B cell (primary cell): ENCODE data around the gene SHQ1. TPM values are rescaled to one million over a fixed set of nuclear protein-coding genes. Genes with fewer than 3 reads are reported as not detected.

ENCODE experiments used
- ATAC-seq: fragments of 200-7000 bp; cut with Tn5 transposase; one replicate; pipeline ENCODE4 v1.10.0; 2021; ENCODE audit warnings: low read depth, mild to moderate bottlenecking, moderate number of reproducible peaks, moderate library complexity
- CTCF ChIA-PET: fragments of 350-600 bp; sonication (Branson Sonifier 250); formaldehyde crosslinking; loops from one replicate; lab custom pipeline; 2021; ENCODE audit warnings: antibody characterized with exemption, inconsistent platforms; lab: Charles Lee
- POLR2A ChIA-PET: fragments of 350-600 bp; sonication (Branson Sonifier 250); formaldehyde crosslinking; loops from one replicate; lab custom pipeline; 2021; ENCODE audit warnings: antibody characterized with exemption; lab: Charles Lee
- DNase-seq: peaks from one replicate; pipeline ENCODE4 v3.0.0; 2013
- H2AFZ ChIP-seq: 2 replicates; pipeline ENCODE4 v1.6.1; 2012; ENCODE audit warnings: mild to moderate bottlenecking, low read depth, low read length; ENCODE audit not compliant: insufficient read depth, poor library complexity, severe bottlenecking
- H3K27ac ChIP-seq, 2 donors: 1 replicate in 1 of 2; 2 replicates in 1 of 2; pipeline ENCODE4 v1.5.1; 2012 to 2013; ENCODE audit warnings: low read length in 2 of 2, mild to moderate bottlenecking in 2 of 2, moderate library complexity in 1 of 2
- H3K27me3 ChIP-seq, 4 experiments: fragments of 200-600 bp in 1 of 4; sonication (generic) in 1 of 4; replicated peaks in 1 of 4; 1 replicate in 2 of 4; 2 replicates in 2 of 4; pipeline versions ENCODE4 v1.6.1 to v1.7.0; 2013 to 2016; ENCODE audit warnings: low read length in 3 of 4, mild to moderate bottlenecking in 2 of 4, mixed read lengths in 1 of 4, moderate library complexity in 1 of 4; ENCODE audit not compliant: insufficient read depth in 4 of 4, control insufficient read depth in 3 of 4; ENCODE audit errors: control extremely low read depth in 1 of 4
- H3K36me3 ChIP-seq, 2 experiments: replicated peaks in 1 of 2; 1 replicate in 1 of 2; 2 replicates in 1 of 2; pipeline versions ENCODE4 v1.6.1 to v1.7.1; 2013; ENCODE audit warnings: low read length in 1 of 2; ENCODE audit not compliant: insufficient read depth in 2 of 2, control insufficient read depth in 1 of 2; ENCODE audit errors: control extremely low read depth in 1 of 2, extremely low read depth in 1 of 2
- H3K4me1 ChIP-seq, 2 donors: fragments of 200-600 bp in 1 of 2; sonication (generic) in 1 of 2; 1 replicate in 1 of 2; 2 replicates in 1 of 2; pipeline versions ENCODE4 v1.5.1 to v1.6.1; 2013 to 2017; ENCODE audit warnings: low read length in 2 of 2; ENCODE audit not compliant: control insufficient read depth in 2 of 2, insufficient read depth in 2 of 2
- H3K4me2 ChIP-seq: replicated peaks from 2 replicates; pipeline ENCODE3; 2012; ENCODE audit warnings: mild to moderate bottlenecking, low read depth, low read length; ENCODE audit not compliant: poor library complexity, severe bottlenecking
- H3K4me3 ChIP-seq, 5 experiments: fragments of 200-600 bp in 1 of 5; sonication (generic) in 1 of 5; 1 replicate in 3 of 5; 2 replicates in 2 of 5; pipeline versions ENCODE4 v1.5.1 to v1.7.0; 2011 to 2016; ENCODE audit warnings: low read length in 4 of 5, mild to moderate bottlenecking in 4 of 5, low read depth in 2 of 5, control low read depth in 1 of 5, moderate library complexity in 1 of 5; ENCODE audit not compliant: insufficient read depth in 1 of 5; ENCODE audit errors: control extremely low read depth in 1 of 5, extremely low read depth in 1 of 5
- H3K79me2 ChIP-seq: fragments of 200-600 bp; sonication (generic); one replicate; pipeline ENCODE4 v1.6.0; 2016; ENCODE audit warnings: low read length; ENCODE audit not compliant: control insufficient read depth, insufficient read depth
- H3K9ac ChIP-seq: fragments of 200-600 bp; sonication (generic); 2 replicates; pipeline ENCODE4 v1.6.1; 2017; ENCODE audit warnings: mild to moderate bottlenecking, low read length, moderate library complexity
- H3K9me3 ChIP-seq, 3 donors: one replicate each; pipeline versions ENCODE4 v1.6.1 to v1.7.1; 2013; ENCODE audit warnings: low read length in 2 of 3; ENCODE audit not compliant: control insufficient read depth in 2 of 3, insufficient read depth in 1 of 3; ENCODE audit errors: control extremely low read depth in 1 of 3
- H4K20me1 ChIP-seq: 2 replicates; pipeline ENCODE4 v1.6.0; 2012; ENCODE audit warnings: mild to moderate bottlenecking, low read length; ENCODE audit not compliant: insufficient read depth, control insufficient read depth, poor library complexity, severe bottlenecking
- H3K27ac Mint-ChIP-seq: one replicate; pipeline ENCODE4 v1.8.0; 2021; ENCODE audit warnings: mixed read lengths
- H3K27me3 Mint-ChIP-seq: one replicate; pipeline ENCODE4 v1.8.0; 2021; ENCODE audit warnings: mixed read lengths
- H3K4me1 Mint-ChIP-seq: one replicate; pipeline ENCODE4 v1.8.0; 2021; ENCODE audit warnings: mixed read lengths
- H3K4me3 Mint-ChIP-seq: one replicate; pipeline ENCODE4 v1.8.0; 2021; ENCODE audit warnings: mixed read lengths
- H3K9me3 Mint-ChIP-seq: one replicate; pipeline ENCODE4 v1.8.0; 2022; ENCODE audit warnings: mixed read lengths; ENCODE audit not compliant: insufficient read depth
- EZH2 ChIP-seq: IDR thresholded peaks from 2 replicates; pipeline ENCODE4 v1.6.1; 2012; ENCODE audit warnings: borderline replicate concordance, low read depth, mild to moderate bottlenecking, moderate library complexity, low read length; ENCODE audit not compliant: insufficient read depth, poor library complexity, severe bottlenecking
- WGBS: methylation state at CpG from one replicate; pipeline ENCODE4 v1.1.5; 2013; ENCODE audit warnings: missing lambda C conversion rate; ENCODE audit not compliant: insufficient coverage; 5-methylcytosine and 5-hydroxymethylcytosine counted together
- intact Hi-C: fragments of 100-400 bp; cut with micrococcal nuclease; formaldehyde crosslinking; loops from one replicate; pipeline ENCODE4 v1.10.0; 2022
- polyA plus RNA-seq: library from polyadenylated mRNA; depleted of rRNA; stranded (reverse); fragments of >200 nt; gene quantifications from 2 replicates; pipeline ENCODE4 v1.2.3, GENCODE V29; 2012
- total RNA-seq, 2 donors: library from RNA; stranded (reverse); fragments of 120-200 nt in 1 of 2; gene quantifications; 1 replicate in 1 of 2; 2 replicates in 1 of 2; pipeline versions ENCODE4 v1.2.3 to v1.2.4, GENCODE V29; 2013 to 2022
- TF ChIP-seq, protein P1 (sequence below): fragments of 200-600 bp; IDR thresholded peaks from one replicate; pipeline ENCODE4 v1.8.0; 2022; ENCODE audit warnings: antibody characterized with exemption, mild to moderate bottlenecking

Gene SHQ1
- total and polyA plus RNA-seq, 2 donors (not counting 1 experiment from before 2014, with no cell fraction given): 3.6 to 32.0 TPM

DNA sequence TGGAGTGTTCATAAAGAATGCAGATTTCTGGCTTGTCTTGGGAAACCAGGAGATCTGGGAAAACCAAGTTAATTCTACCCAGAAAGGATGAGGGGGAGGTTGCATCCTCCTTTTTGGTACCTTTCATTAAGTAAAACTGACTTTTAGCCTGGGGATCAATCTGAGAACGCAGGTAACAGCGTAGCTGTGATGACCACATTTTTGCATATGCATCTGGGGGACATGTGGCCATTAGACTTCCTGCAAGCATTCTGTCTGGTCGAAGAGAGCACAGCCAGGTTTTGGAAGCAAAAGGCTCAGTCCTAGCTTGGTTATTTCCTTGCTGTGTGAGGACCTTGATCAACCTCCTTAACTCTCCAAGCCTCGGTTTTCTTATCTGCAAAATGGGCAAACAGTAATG lies 145.2 kb downstream of the SHQ1 start:
- ATAC-seq (no peak), DNase-seq (no peak)
- Histone ChIP-seq H3K4me1 (no peaks in the 10 kb centered on the region), H3K36me3 (no peaks in the 10 kb centered on the region), H4K20me1 (no peaks in the 10 kb centered on the region), H3K27ac (no peak overlapping the region), H3K4me3 (no peak overlapping the region), H3K27me3 (peaks cover 0 to 4% (median 0%) of the 10 kb centered on the region in 4 experiments), H3K4me2 (no peak overlapping the region), H2AFZ (no peak overlapping the region), H3K79me2 (no peaks in the 10 kb centered on the region), H3K9ac (no peak overlapping the region), H3K9me3 (no peaks in the 10 kb centered on the region)
- WGBS: 67% methylated on average over 3 of the region's 4 CpGs
- Mint-ChIP-seq H3K9me3 (no peaks in the 10 kb centered on the region), H3K27me3 (peaks cover 13% of the 10 kb centered on the region), H3K4me1 (no peaks in the 10 kb centered on the region), H3K27ac (no peak overlapping the region), H3K4me3 (no peak overlapping the region)
- ChIA-PET POLR2A (no interaction called here), CTCF (no interaction called here)
- TF ChIP-seq, protein P1, sequence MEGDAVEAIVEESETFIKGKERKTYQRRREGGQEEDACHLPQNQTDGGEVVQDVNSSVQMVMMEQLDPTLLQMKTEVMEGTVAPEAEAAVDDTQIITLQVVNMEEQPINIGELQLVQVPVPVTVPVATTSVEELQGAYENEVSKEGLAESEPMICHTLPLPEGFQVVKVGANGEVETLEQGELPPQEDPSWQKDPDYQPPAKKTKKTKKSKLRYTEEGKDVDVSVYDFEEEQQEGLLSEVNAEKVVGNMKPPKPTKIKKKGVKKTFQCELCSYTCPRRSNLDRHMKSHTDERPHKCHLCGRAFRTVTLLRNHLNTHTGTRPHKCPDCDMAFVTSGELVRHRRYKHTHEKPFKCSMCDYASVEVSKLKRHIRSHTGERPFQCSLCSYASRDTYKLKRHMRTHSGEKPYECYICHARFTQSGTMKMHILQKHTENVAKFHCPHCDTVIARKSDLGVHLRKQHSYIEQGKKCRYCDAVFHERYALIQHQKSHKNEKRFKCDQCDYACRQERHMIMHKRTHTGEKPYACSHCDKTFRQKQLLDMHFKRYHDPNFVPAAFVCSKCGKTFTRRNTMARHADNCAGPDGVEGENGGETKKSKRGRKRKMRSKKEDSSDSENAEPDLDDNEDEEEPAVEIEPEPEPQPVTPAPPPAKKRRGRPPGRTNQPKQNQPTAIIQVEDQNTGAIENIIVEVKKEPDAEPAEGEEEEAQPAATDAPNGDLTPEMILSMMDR: no peak
- no peak for TF ChIP-seq EZH2
- intact Hi-C loops: no loop called here

GRCh38 chr3:72702390-72702789 lies 145.9 kb downstream of the SHQ1 start:
- H3K4me2 ChIP-seq: no peak overlapping the region
- H2AFZ ChIP-seq: no peak overlapping the region
- no peaks in the 10 kb centered on the region for H4K20me1 ChIP-seq
- H3K4me1 ChIP-seq: no peaks in the 10 kb centered on the region
- Mint-ChIP-seq H3K27me3 (peaks cover 17% of the 10 kb centered on the region), H3K27ac (no peak overlapping the region), H3K4me1 (no peaks in the 10 kb centered on the region), H3K4me3 (no peak overlapping the region), H3K9me3 (no peaks in the 10 kb centered on the region)
- no peaks in the 10 kb centered on the region for H3K9me3 ChIP-seq
- WGBS: 99% methylated on average over 6 of the region's 7 CpGs
- no peak for DNase-seq
- no peak overlapping the region for H3K27ac ChIP-seq
- H3K27me3 ChIP-seq: peaks cover 0 to 9% (median 0%) of the 10 kb centered on the region in 4 experiments
- H3K79me2 ChIP-seq: no peaks in the 10 kb centered on the region
- H3K4me3 ChIP-seq: no peak overlapping the region
- TF ChIP-seq EZH2: no peak
- TF ChIP-seq, protein P1: no peak
- POLR2A ChIA-PET: no interaction called here
- no peak for ATAC-seq
- CTCF ChIA-PET: interaction anchor here (1.4 kb wide), 1 partner anchor 119 kb away, joined by 4 read pairs; no protein-coding TSS in a partner anchor
- H3K36me3 ChIP-seq: no peaks in the 10 kb centered on the region
- intact Hi-C loops: no loop called here
- no peak overlapping the region for H3K9ac ChIP-seq
